HL-60 (cell line): ENCODE measurements around the gene MAPRE3.

Experiments
- DNase-seq, 2 experiments: peaks; one replicate each; pipeline ENCODE4 v3.0.0-alpha.2; 2010 to 2020; ENCODE audit warnings: low read depth in 1 of 2, low spot score in 1 of 2
- H3K27ac ChIP-seq: fragments of 250-450 bp; sonication (Bioruptor Pico); replicated peaks from 2 replicates; pipeline ENCODE4 v1.5.1; 2020; ENCODE audit warnings: mild to moderate bottlenecking, moderate library complexity
- H3K27me3 ChIP-seq: fragments of 250-450 bp; sonication (Bioruptor Pico); 2 replicates; pipeline ENCODE4 v1.5.1; 2021; ENCODE audit warnings: mild to moderate bottlenecking, moderate library complexity; ENCODE audit not compliant: insufficient read depth, poor library complexity, severe bottlenecking
- H3K4me3 ChIP-seq: replicated peaks from 2 replicates; pipeline ENCODE4 v1.5.1; 2011; ENCODE audit warnings: mild to moderate bottlenecking, control low read depth, low read length; ENCODE audit not compliant: insufficient read depth
- GABPA ChIP-seq: IDR thresholded peaks from 2 replicates; pipeline ENCODE4 v1.6.1; 2012; ENCODE audit warnings: low read depth
- POLR2AphosphoS5 ChIP-seq: IDR thresholded peaks from 2 replicates; pipeline ENCODE4 v1.6.1; 2012; ENCODE audit warnings: low read depth
- SPI1 ChIP-seq: IDR thresholded peaks from 2 replicates; pipeline ENCODE4 v1.6.1; 2012; ENCODE audit warnings: low read depth, mild to moderate bottlenecking, borderline replicate concordance
- TF ChIP-seq, protein P1 (sequence below): IDR thresholded peaks from one replicate; pipeline ENCODE4 v1.5.1; 2011; ENCODE audit warnings: low read length, control low read depth, inconsistent platforms; ENCODE audit not compliant: insufficient read depth
- TF ChIP-seq, protein P2 (sequence below): IDR thresholded peaks from 2 replicates; pipeline ENCODE4 v1.6.1; 2012; ENCODE audit warnings: low read depth; ENCODE audit not compliant: insufficient replicate concordance

Gene MAPRE3

DNA sequence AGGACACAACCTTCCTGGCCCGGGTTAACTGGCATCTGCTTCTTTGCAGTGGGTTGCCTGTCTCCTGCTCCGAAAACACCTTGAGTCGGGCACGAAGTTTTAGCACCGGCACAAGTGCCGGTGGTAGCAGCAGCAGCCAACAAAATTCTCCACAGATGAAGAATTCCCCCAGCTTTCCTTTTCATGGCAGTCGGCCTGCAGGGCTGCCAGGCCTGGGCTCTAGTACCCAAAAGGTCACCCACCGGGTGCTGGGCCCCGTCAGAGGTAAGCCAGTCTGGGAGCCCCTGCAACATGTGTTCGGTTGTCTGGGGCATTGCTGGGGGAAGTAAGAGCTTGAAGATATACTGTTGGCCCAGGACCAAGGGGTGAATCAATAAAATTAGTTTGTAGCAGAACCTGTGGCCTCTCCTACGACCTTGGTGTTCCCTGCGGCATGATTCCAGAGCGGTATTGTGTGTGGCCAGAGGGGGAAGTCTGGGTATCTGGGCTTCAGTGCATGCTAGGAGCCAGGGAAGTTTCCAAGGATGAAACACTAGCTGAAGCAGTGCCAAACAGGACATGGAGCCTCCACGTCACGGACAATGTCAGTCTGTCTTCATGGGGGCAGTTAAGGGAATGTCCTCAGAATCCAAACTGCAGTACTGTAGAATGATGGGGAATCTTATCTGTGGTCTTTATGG is 88.8 kb downstream of the MAPRE3 start:
- DNase-seq = no peak
- no peak for TF ChIP-seq SPI1
- H3K27ac ChIP-seq = no peak overlapping the region

DNA sequence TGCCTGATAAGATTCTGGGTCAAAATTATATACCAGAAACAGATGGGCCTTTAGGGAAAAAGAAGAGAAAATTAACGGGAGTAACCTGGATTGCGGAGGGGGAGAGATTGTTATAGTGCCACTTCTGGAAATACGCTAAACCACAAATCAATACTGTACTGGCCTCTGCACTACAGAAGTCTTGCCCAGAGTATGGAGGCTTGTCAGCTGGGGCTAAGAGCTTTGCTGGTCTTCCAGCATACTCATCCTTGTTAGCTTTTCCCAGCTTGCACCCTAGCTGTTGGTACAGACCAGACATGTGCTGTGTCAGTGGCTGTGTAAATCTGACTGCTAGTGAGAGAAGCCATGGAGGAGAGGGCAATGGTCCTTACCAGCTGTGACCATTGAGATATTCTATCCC is 89.9 kb downstream of the MAPRE3 start:
- no peak for DNase-seq
- TF ChIP-seq SPI1 (no peak), POLR2AphosphoS5 (no peak)
- TF ChIP-seq, protein P1, sequence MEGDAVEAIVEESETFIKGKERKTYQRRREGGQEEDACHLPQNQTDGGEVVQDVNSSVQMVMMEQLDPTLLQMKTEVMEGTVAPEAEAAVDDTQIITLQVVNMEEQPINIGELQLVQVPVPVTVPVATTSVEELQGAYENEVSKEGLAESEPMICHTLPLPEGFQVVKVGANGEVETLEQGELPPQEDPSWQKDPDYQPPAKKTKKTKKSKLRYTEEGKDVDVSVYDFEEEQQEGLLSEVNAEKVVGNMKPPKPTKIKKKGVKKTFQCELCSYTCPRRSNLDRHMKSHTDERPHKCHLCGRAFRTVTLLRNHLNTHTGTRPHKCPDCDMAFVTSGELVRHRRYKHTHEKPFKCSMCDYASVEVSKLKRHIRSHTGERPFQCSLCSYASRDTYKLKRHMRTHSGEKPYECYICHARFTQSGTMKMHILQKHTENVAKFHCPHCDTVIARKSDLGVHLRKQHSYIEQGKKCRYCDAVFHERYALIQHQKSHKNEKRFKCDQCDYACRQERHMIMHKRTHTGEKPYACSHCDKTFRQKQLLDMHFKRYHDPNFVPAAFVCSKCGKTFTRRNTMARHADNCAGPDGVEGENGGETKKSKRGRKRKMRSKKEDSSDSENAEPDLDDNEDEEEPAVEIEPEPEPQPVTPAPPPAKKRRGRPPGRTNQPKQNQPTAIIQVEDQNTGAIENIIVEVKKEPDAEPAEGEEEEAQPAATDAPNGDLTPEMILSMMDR = no peak
- Histone ChIP-seq H3K27ac (no peak overlapping the region), H3K4me3 (no peak overlapping the region), H3K27me3 (no peaks in the 10 kb centered on the region)

More for the DNA sequence above, 88.8 kb downstream of the MAPRE3 start:
- H3K27me3 ChIP-seq = no peaks in the 10 kb centered on the region
- no peak overlapping the region for H3K4me3 ChIP-seq

DNA sequence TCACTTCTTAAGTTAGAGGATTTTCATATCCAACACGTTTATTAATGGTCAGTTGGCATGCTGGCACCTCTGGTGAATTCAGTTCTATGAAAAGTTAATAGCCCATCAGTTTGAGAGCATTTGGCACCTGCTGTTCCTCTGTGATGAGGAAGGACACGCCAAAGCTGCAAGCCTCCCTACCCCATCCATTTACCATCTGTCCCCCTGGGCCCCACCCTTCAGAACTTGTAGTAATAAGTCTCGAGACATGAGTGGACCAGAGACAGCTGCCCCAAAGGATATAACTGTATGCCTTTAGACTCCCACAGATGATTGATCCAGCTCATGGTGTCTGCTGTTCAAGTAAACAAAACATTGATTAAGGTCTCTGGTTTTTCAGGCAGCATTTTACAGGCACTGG is 94.7 kb downstream of the MAPRE3 start:
- TF ChIP-seq, protein P1 = no peak
- TF ChIP-seq, protein P2, sequence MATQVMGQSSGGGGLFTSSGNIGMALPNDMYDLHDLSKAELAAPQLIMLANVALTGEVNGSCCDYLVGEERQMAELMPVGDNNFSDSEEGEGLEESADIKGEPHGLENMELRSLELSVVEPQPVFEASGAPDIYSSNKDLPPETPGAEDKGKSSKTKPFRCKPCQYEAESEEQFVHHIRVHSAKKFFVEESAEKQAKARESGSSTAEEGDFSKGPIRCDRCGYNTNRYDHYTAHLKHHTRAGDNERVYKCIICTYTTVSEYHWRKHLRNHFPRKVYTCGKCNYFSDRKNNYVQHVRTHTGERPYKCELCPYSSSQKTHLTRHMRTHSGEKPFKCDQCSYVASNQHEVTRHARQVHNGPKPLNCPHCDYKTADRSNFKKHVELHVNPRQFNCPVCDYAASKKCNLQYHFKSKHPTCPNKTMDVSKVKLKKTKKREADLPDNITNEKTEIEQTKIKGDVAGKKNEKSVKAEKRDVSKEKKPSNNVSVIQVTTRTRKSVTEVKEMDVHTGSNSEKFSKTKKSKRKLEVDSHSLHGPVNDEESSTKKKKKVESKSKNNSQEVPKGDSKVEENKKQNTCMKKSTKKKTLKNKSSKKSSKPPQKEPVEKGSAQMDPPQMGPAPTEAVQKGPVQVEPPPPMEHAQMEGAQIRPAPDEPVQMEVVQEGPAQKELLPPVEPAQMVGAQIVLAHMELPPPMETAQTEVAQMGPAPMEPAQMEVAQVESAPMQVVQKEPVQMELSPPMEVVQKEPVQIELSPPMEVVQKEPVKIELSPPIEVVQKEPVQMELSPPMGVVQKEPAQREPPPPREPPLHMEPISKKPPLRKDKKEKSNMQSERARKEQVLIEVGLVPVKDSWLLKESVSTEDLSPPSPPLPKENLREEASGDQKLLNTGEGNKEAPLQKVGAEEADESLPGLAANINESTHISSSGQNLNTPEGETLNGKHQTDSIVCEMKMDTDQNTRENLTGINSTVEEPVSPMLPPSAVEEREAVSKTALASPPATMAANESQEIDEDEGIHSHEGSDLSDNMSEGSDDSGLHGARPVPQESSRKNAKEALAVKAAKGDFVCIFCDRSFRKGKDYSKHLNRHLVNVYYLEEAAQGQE = no peak
- TF ChIP-seq SPI1 (no peak), POLR2AphosphoS5 (no peak), GABPA (no peak)
- DNase-seq = no peak
- H3K27me3 ChIP-seq = no peaks in the 10 kb centered on the region
- no peak overlapping the region for H3K4me3 ChIP-seq
- H3K27ac ChIP-seq = no peak overlapping the region

DNA sequence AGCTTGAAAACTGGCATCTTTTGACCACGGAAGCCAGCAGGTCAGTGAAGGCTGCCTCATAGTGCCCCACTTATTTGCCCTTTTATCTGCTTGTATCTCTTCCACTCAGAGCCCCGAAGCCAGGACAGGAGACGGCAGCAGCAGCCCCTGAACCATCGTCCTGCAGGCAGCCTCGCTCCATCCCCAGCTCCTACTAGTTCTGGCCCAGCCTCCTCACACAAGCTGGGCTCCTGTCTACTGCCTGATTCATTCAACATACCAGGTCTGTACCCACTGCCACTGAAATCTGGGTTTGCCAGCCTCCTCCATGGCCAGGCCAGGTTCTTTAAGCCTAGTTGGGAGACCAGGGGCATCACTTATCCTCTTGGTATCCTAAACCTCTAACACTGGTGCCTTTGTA is 96.9 kb downstream of the MAPRE3 start:
- no peak overlapping the region for H3K4me3 ChIP-seq
- no peak overlapping the region for H3K27ac ChIP-seq
- no peaks in the 10 kb centered on the region for H3K27me3 ChIP-seq
- TF ChIP-seq, protein P2 = no peak
- TF ChIP-seq SPI1 (no peak), GABPA (no peak), POLR2AphosphoS5 (no peak)
- TF ChIP-seq, protein P1 = no peak
- no peak for DNase-seq
